Esophagus squamous epithelium (tissue), 4 donors: ENCODE measurements around the gene RIT2.

Source experiments
- POLR2A ChIP-seq, 4 donors: fragments of 450-650 bp; IDR thresholded peaks; one replicate each; pipeline ENCODE4 v1.6.1; 2017; ENCODE audit warnings: antibody characterized with exemption in 4 of 4, mild to moderate bottlenecking in 4 of 4, moderate library complexity in 3 of 4
- TF ChIP-seq, protein P1 (sequence below), 6 experiments: fragments of 450-650 bp in 4 of 6; fragments of 200-600 bp in 2 of 6; sonication (generic) in 2 of 6; IDR thresholded peaks; one replicate each; pipeline ENCODE4 v1.5.1; 2016 to 2019; ENCODE audit warnings: antibody characterized with exemption in 6 of 6, mild to moderate bottlenecking in 4 of 6, moderate library complexity in 4 of 6

DNA sequence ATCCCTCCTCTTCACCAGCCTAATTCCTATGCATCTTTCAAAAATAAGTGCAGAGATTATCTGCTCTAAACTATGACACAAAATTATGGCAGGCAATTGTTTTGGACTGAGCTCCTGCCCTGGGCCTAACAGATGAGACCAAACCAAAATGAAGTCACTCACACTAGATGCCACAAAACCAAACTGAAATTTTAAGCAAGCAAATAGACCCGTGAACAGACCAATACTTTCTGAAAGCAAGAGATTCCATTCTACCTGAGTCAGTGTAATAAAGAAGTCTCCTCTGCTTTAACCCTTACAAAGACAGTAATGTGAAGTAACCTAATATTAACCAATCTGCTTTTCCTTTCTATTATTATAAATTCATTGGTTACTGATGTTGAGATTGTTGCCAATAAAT is 84.3 kb downstream of the RIT2 start:
- TF ChIP-seq, protein P1, sequence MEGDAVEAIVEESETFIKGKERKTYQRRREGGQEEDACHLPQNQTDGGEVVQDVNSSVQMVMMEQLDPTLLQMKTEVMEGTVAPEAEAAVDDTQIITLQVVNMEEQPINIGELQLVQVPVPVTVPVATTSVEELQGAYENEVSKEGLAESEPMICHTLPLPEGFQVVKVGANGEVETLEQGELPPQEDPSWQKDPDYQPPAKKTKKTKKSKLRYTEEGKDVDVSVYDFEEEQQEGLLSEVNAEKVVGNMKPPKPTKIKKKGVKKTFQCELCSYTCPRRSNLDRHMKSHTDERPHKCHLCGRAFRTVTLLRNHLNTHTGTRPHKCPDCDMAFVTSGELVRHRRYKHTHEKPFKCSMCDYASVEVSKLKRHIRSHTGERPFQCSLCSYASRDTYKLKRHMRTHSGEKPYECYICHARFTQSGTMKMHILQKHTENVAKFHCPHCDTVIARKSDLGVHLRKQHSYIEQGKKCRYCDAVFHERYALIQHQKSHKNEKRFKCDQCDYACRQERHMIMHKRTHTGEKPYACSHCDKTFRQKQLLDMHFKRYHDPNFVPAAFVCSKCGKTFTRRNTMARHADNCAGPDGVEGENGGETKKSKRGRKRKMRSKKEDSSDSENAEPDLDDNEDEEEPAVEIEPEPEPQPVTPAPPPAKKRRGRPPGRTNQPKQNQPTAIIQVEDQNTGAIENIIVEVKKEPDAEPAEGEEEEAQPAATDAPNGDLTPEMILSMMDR (IDR thresholded peaks at IDR 0.05): no peak
- TF ChIP-seq POLR2A (IDR thresholded peaks at IDR 0.05): no peak
